Erythroblast (primary cell): Measurements from ENCODE around the gene NETO2.
"Not testable (repeated sequence)": the region's sequence is repeated elsewhere in the genome, so short reads cannot be mapped to it uniquely, and the experiment has no call there.

Source experiments
- DNase-seq, 2 experiments: peaks; one replicate each; lab custom pipeline; 2025; lab: John Stamatoyannopoulos, UW
- GATA1 ChIP-seq: IDR thresholded peaks from 2 replicates; pipeline ENCODE4 v1.6.1; 2011; ENCODE audit warnings: low read depth, mild to moderate bottlenecking, control low read depth, low read length, moderate library complexity
- POLR2A ChIP-seq: IDR thresholded peaks from 2 replicates; pipeline ENCODE4 v1.6.1; 2011; ENCODE audit warnings: mild to moderate bottlenecking, low read length

The NETO2 gene

GRCh38 chr16:47142821-47143676 lies 696 bp downstream of the NETO2 start:
- peak; percentile 77 to 84 for DNase-seq
- TF ChIP-seq GATA1, result no peak

- TF ChIP-seq GATA1 (no peak), POLR2A (no peak)
- DNase-seq, result peak; percentile 15 to 30
Measured at GRCh38 chr16:47142486-47142820, 1.3 kb downstream of the NETO2 start.

GRCh38 chr16:47141773-47142485 lies 1.8 kb downstream of the NETO2 start:
- TF ChIP-seq GATA1, result no peak
- TF ChIP-seq POLR2A, result no peak
- peak; percentile 78 to 87 for DNase-seq

GRCh38 chr16:47140686-47141085 lies 3.1 kb downstream of the NETO2 start:
- DNase-seq, result no peak
- no peak for TF ChIP-seq GATA1
- no peak for TF ChIP-seq POLR2A

- TF ChIP-seq GATA1, result no peak
- TF ChIP-seq POLR2A, result no peak
- no peak for DNase-seq
Measured at GRCh38 chr16:47139561-47140185, 4.1 kb downstream of the NETO2 start.

- not testable (repeated sequence) for DNase-seq
Measured at GRCh38 chr16:47137925-47138324, 5.8 kb downstream of the NETO2 start.

- TF ChIP-seq GATA1, result no peak
- TF ChIP-seq POLR2A, result no peak
- DNase-seq, result no peak
Measured at GRCh38 chr16:47136099-47136842, 7.5 kb downstream of the NETO2 start.

GRCh38 chr16:47134550-47134949 lies 9.2 kb downstream of the NETO2 start:
- no peak for TF ChIP-seq GATA1
- no peak for TF ChIP-seq POLR2A
- no peak for DNase-seq

- no peak for TF ChIP-seq GATA1
- no peak for TF ChIP-seq POLR2A
- DNase-seq, result peak; percentile 22
Measured at GRCh38 chr16:47132308-47132707, 11.4 kb downstream of the NETO2 start.

DNA sequence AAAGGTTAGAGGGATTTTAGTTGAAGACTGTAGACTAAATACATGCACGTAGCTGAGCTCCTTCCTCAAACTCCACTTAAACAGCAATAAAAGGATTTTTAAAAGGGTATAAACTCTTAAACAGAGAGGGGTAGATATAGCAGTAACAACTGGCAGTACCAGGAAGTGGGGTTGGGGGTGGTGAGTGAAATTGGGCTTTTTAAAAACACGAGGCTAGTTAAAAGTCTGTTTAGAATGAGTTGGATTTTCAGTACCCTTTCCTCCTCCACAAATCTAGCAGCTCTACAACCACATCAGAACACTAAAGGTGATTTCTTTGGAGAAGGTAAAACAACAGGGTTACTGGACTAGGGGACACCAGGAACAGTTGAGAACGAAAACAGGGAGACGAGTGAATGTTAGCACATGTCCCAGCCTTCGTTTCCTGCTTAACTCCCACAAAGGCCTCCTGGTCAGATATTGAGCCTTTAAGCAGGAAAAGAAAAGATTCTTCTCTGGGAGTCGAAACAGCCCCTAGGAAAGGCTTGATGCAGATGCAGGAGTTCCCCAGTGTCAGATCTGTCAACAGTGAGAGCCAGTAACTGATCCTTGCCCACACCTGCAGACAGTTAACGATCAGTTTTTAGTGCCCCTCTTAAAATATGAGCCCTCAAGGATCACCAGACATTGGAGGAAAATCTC lies 13.8 kb downstream of the NETO2 start:
- DNase-seq, result no peak
- TF ChIP-seq GATA1, result no peak
- no peak for TF ChIP-seq POLR2A

GRCh38 chr16:47127541-47127940 lies 16.2 kb downstream of the NETO2 start:
- TF ChIP-seq GATA1 (no peak), POLR2A (no peak)
- DNase-seq, result no peak

DNA sequence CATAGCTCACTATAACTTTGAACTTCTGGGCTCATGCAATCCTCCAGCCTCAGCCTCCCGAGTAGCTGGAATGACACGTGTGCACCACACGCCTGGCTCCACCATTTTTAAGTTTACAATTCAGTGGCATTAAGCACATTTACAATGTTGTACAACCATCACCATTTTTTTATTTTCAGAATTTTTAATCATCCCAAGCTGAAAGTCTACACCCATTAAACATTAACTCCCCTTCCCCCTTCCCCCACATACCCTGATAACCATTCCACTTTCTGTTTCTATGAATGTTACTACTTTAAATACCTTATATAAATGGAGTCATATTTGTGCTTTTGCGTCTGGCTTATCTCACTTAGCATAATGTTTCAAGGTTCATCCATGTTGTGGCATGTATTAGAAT lies 18.0 kb downstream of the NETO2 start:
- no peak for DNase-seq
- TF ChIP-seq GATA1 (no peak), POLR2A (no peak)

DNA sequence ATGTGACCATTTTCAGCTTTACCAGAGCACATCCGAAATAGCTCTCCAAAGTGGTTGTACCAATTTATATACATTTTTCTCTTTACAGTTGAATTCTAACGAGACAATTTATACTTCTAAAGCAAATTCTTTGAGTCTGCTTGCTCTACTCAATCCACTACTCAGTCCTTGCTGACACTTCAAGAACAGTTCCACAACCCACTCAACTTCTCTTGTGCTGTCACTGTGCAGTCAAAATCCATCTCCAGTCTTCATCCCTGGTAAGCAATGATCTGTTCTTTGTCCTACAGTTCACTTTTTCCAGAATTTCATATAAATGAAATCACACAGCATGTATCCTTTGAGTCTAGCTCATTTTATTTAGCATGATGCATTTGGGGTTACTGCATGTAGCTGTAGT lies 30.6 kb downstream of the NETO2 start:
- TF ChIP-seq POLR2A (no peak), GATA1 (no peak)

More for the DNA sequence above, 30.6 kb downstream of the NETO2 start:
- DNase-seq, result no peak
